ENCODE results near the gene CHODL.

Gene CHODL

GRCh38 chr21:18267496-18267895 lies 22.9 kb downstream of the CHODL start:
- H3K4me1 Mint-ChIP-seq: no peaks in the 10 kb centered on the region

GRCh38 chr21:18268906-18269305 lies 24.3 kb downstream of the CHODL start:
- Mint-ChIP-seq H3K27me3 (no peaks in the 10 kb centered on the region), H3K9me3 (peaks cover 8% of the 10 kb centered on the region), H3K4me1 (no peaks in the 10 kb centered on the region), H3K4me3 (no peak overlapping the region), H3K36me3 (no peaks in the 10 kb centered on the region), H3K27ac (no peak overlapping the region)

More at GRCh38 chr21:18267496-18267895, 22.9 kb downstream of the CHODL start:
- Mint-ChIP-seq H3K36me3 (no peaks in the 10 kb centered on the region), H3K27ac (no peak overlapping the region), H3K4me3 (no peak overlapping the region), H3K27me3 (no peaks in the 10 kb centered on the region), H3K9me3 (peaks cover 8% of the 10 kb centered on the region)

GRCh38 chr21:18269856-18270255 lies 25.2 kb downstream of the CHODL start:
- peaks cover 8% of the 10 kb centered on the region for H3K9me3 Mint-ChIP-seq
- H3K27me3 Mint-ChIP-seq: no peaks in the 10 kb centered on the region
- H3K4me3 Mint-ChIP-seq: no peak overlapping the region
- no peak overlapping the region for H3K27ac Mint-ChIP-seq
- H3K4me1 Mint-ChIP-seq: no peaks in the 10 kb centered on the region
- no peaks in the 10 kb centered on the region for H3K36me3 Mint-ChIP-seq

GRCh38 chr21:18273400-18273799 lies 28.8 kb downstream of the CHODL start:
- Mint-ChIP-seq H3K4me3 (no peak overlapping the region), H3K36me3 (no peaks in the 10 kb centered on the region), H3K4me1 (no peaks in the 10 kb centered on the region), H3K9me3 (peaks cover 6% of the 10 kb centered on the region), H3K27me3 (no peaks in the 10 kb centered on the region), H3K27ac (no peak overlapping the region)

- Mint-ChIP-seq H3K4me3 (no peak overlapping the region), H3K27ac (no peak overlapping the region), H3K9me3 (no peaks in the 10 kb centered on the region), H3K4me1 (no peaks in the 10 kb centered on the region), H3K36me3 (no peaks in the 10 kb centered on the region), H3K27me3 (no peaks in the 10 kb centered on the region)
These were observed 29.7 kb downstream of the CHODL start for GRCh38 chr21:18274370-18274769.

- Mint-ChIP-seq H3K9me3 (no peaks in the 10 kb centered on the region), H3K4me1 (no peaks in the 10 kb centered on the region), H3K36me3 (no peaks in the 10 kb centered on the region), H3K27ac (no peak overlapping the region), H3K27me3 (no peaks in the 10 kb centered on the region), H3K4me3 (no peak overlapping the region)
These were observed 31.1 kb downstream of the CHODL start for GRCh38 chr21:18275781-18276180.

- no peak overlapping the region for H3K27ac Mint-ChIP-seq
- H3K4me1 Mint-ChIP-seq: no peaks in the 10 kb centered on the region
- no peaks in the 10 kb centered on the region for H3K9me3 Mint-ChIP-seq
- no peaks in the 10 kb centered on the region for H3K36me3 Mint-ChIP-seq
- H3K4me3 Mint-ChIP-seq: no peak overlapping the region
- no peaks in the 10 kb centered on the region for H3K27me3 Mint-ChIP-seq
These were observed 40.7 kb downstream of the CHODL start for GRCh38 chr21:18285379-18285778.

GRCh38 chr21:18289876-18290275 lies 45.2 kb downstream of the CHODL start:
- H3K36me3 Mint-ChIP-seq: no peaks in the 10 kb centered on the region
- no peaks in the 10 kb centered on the region for H3K27me3 Mint-ChIP-seq
- no peak overlapping the region for H3K27ac Mint-ChIP-seq
- H3K4me3 Mint-ChIP-seq: no peak overlapping the region
- no peaks in the 10 kb centered on the region for H3K4me1 Mint-ChIP-seq
- no peaks in the 10 kb centered on the region for H3K9me3 Mint-ChIP-seq

GRCh38 chr21:18294100-18294499 lies 49.5 kb downstream of the CHODL start:
- H3K27ac Mint-ChIP-seq: no peak overlapping the region
- H3K4me3 Mint-ChIP-seq: no peak overlapping the region
- no peaks in the 10 kb centered on the region for H3K36me3 Mint-ChIP-seq
- H3K4me1 Mint-ChIP-seq: no peaks in the 10 kb centered on the region
- H3K9me3 Mint-ChIP-seq: no peaks in the 10 kb centered on the region
- no peaks in the 10 kb centered on the region for H3K27me3 Mint-ChIP-seq

GRCh38 chr21:18298228-18298627 lies 53.6 kb downstream of the CHODL start:
- no peak overlapping the region for H3K27ac Mint-ChIP-seq
- no peaks in the 10 kb centered on the region for H3K4me1 Mint-ChIP-seq
- H3K27me3 Mint-ChIP-seq: no peaks in the 10 kb centered on the region
- H3K36me3 Mint-ChIP-seq: no peaks in the 10 kb centered on the region
- H3K4me3 Mint-ChIP-seq: no peak overlapping the region
- no peaks in the 10 kb centered on the region for H3K9me3 Mint-ChIP-seq
